IPS-NIHi7 (cell line): Measurements from ENCODE around the gene SINHCAF.

Experiments
- DNase-seq: peaks from one replicate; pipeline ENCODE4 v3.0.0; 2012; ENCODE audit warnings: mixed read lengths; ENCODE audit errors: extremely low spot score

The SINHCAF gene

GRCh38 chr12:31337952-31338351 lies 12.0 kb upstream of the SINHCAF start:
- DNase-seq: no peak

DNA sequence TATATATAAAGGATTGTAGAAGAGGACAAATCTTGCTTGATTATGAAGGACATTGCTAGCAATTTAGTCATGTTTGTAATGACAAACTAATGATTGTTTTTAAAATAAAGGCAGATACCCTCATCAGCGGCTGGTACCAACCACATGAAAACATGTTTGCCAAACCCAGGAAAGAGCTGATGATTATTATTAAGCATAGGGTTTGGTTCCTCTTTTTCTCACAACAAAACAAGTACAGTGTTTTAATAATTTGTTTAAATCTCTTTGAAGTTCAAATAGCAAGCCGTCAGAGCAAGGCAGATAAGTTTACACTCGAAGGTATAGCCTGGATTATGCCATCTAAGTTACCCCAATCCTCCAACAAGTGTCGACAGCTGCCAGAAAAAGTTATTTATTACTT lies 5.3 kb upstream of the SINHCAF start:
- no peak for DNase-seq

- DNase-seq: no peak
Measured at GRCh38 chr12:31326736-31327659, 1.0 kb upstream of the SINHCAF start.

GRCh38 chr12:31325524-31325875 lies 450 bp downstream of the SINHCAF start:
- DNase-seq: no peak

GRCh38 chr12:31324845-31325523 lies 966 bp downstream of the SINHCAF start:
- no peak for DNase-seq

- DNase-seq: peak; percentile 45
Measured at GRCh38 chr12:31324116-31324844, 1.7 kb downstream of the SINHCAF start.

DNA sequence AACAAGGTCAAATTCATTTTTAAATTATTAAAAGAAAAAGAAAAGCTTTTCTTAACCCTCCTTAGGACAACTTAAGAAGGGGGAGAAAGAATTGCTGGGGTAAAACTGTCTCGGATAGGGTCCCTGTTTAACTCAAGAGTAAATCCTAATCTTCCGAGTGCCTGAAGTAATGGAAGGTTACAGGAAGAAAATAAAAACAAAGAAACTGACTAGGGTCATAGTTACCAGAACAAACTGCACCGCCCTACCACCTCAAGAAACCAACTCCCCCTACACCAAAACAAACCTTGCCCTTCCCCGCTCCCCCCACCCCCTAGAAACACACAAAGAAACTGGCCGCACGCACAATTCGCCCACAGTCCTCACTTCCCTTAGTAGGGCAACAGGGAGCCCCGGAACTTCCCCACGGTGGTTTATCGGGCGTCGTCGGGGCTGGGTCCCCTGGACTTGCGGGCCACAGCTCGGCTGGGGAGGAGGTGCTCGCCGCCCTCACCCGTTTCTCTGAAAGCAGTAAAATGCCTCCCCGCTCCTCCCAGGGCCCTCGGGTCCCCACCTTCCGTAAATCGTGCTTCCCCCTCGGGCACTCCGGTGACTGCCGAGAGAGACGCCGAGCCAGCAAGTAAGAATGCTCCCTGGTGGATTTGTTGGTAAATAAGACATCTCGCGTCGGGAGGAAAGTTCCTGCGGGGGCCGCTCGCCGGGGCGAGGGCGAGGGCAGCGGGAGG lies 2.4 kb downstream of the SINHCAF start:
- no peak for DNase-seq

GRCh38 chr12:31322801-31323207 lies 3.1 kb downstream of the SINHCAF start:
- DNase-seq: no peak

- DNase-seq: no peak
Measured at GRCh38 chr12:31321897-31322228, 4.1 kb downstream of the SINHCAF start.

GRCh38 chr12:31321186-31321896 lies 4.6 kb downstream of the SINHCAF start:
- no peak for DNase-seq

DNA sequence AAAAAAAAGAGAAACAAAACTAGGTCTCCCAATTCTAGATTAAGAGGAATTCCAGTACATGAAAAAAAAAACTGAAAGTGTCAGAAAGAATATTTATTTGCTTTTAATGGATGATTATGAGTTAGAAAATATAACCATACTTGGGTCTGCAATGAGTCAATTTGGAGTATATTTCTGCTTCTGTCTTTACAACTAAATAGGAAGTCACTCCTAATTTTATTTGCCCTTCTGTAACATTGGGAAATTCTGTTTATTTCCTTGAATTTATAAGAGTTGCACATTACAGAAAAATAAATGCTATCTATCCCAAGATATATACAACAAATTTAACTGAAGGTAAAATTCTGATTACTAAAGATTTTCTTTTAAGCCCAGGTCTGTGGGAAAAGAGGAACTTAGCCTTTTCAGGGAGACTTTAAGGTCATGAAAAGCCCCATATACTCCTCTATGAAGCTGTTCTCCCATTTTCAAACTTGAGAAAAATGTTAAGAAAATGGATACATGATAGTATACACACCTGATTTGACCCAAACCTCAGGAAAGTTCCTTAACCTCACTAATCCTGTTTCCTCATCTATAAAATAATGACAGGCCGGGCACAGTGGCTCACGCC lies 7.2 kb downstream of the SINHCAF start:
- DNase-seq: no peak

DNA sequence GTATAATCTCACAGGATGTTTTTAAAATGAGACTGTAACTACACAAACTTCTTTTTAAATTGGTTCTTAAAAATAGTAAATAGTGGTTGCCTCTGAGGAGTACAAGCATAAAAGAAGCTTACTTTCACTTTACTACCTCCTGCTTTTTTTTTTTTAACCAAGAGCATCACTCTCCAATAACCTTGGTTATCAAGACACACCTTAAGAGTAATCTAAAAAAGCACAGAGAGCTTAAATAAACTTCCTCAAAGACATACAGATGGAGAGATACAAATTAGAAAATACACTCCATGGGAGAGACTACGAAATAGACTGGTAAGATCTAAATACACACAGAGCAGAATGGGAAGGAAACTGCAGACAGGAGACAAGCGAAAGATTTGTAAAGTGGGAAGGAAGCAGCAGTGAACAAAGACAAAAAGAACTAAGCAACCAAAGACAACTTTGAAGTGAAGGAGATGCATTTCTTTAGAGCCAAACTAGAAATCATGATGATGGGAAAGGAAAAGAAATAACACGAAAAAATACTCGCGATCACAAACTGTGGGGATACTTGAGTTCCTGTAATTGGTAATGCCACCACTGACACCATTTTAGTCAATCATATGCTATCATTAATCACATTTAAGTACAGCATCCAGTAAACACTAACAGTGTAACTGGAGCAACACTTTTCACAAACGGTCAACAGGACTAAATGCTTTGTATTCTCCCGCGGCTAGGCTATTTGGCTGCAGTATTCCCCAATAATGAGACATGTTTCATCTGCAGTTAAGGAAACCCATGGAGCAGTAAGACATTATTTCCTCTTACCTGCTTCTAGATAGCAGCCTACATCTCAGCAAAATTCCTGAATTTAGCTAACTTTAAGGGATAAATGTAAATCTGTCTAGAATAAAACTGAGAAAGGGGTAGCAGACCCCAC lies 8.2 kb downstream of the SINHCAF start:
- no peak for DNase-seq

GRCh38 chr12:31316891-31317290 lies 9.1 kb downstream of the SINHCAF start:
- no peak for DNase-seq

GRCh38 chr12:31315784-31316465 lies 10.0 kb downstream of the SINHCAF start:
- no peak for DNase-seq

GRCh38 chr12:31315044-31315715 lies 10.8 kb downstream of the SINHCAF start:
- no peak for DNase-seq

DNA sequence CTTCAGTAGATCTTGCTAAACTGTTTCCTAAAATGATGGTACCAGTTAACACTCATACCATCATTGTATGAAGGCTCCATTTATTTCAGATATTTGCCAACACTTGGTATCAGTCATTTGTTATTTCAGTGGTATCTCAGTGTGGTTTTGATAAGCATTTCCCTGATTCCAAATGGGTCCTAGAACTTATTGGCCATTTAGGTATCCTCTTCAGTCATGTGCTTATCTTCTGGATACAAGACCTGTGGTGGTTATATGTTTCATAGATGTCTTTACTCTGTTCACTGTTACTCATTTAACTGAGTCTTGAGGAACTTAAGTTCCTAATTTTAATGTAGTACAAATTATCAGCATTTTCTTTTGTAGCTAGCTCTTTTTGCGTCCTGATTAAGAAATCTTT lies 13.5 kb downstream of the SINHCAF start:
- no peak for DNase-seq

- no peak for DNase-seq
Measured at GRCh38 chr12:31311634-31312258, 14.2 kb downstream of the SINHCAF start.

- no peak for DNase-seq
Measured at GRCh38 chr12:31310488-31310887, 15.5 kb downstream of the SINHCAF start.
